H1 (cell line): ENCODE results near the gene LRP11. TPM values are rescaled to one million over a fixed set of nuclear protein-coding genes. Genes with fewer than 3 reads are reported as not detected.

ENCODE experiments used
- CTCF ChIA-PET: fragments of 300-600 bp; sonication (Branson Sonifier 250); formaldehyde crosslinking; loops from one replicate; lab custom pipeline; 2021; ENCODE audit not compliant: partially characterized antibody; lab: Charles Lee
- POLR2A ChIA-PET: fragments of 300-600 bp; sonication (Branson Sonifier 250); formaldehyde crosslinking; loops from one replicate; lab custom pipeline; 2021; ENCODE audit warnings: inconsistent platforms; ENCODE audit not compliant: partially characterized antibody; lab: Charles Lee
- DNase-seq, 2 experiments: peaks; one replicate each; pipeline versions ENCODE4 v3.0.0 to v3.0.0-alpha.2; 2010 to 2022; ENCODE audit warnings: low spot score in 2 of 2, low read depth in 1 of 2, mixed read lengths in 1 of 2
- FAIRE-seq: peaks from 2 replicates; lab custom pipeline; 2011; peaks lifted over from hg19 to GRCh38; lab: Jason Lieb, UNC
- H2AFZ ChIP-seq: 2 replicates; pipeline ENCODE4 v1.8.1; 2012; ENCODE audit warnings: low read length, inconsistent platforms
- H2AK5ac ChIP-seq: 2 replicates; pipeline ENCODE4 v1.6.1; 2013; ENCODE audit warnings: low read depth, low read length
- H2BK120ac ChIP-seq: replicated peaks from 2 replicates; pipeline ENCODE3; 2013; ENCODE audit warnings: low read depth, low read length, inconsistent platforms
- H2BK12ac ChIP-seq: 2 replicates; pipeline ENCODE4 v1.6.1; 2013; ENCODE audit warnings: low read depth, low read length
- H2BK15ac ChIP-seq: 2 replicates; pipeline ENCODE4 v1.6.1; 2013; ENCODE audit warnings: low read length
- H2BK20ac ChIP-seq: 2 replicates; pipeline ENCODE4 v1.6.1; 2013; ENCODE audit warnings: low read length
- H2BK5ac ChIP-seq: 2 replicates; pipeline ENCODE4 v1.6.1; 2013; ENCODE audit warnings: low read depth, low read length
- H3K14ac ChIP-seq: 2 replicates; pipeline ENCODE4 v1.6.1; 2013; ENCODE audit warnings: inconsistent platforms; ENCODE audit not compliant: insufficient read length
- H3K18ac ChIP-seq: 2 replicates; pipeline ENCODE4 v1.6.1; 2013; ENCODE audit warnings: low read length; ENCODE audit errors: extremely low read depth
- H3K23ac ChIP-seq: 2 replicates; pipeline ENCODE4 v1.6.1; 2013; ENCODE audit warnings: inconsistent platforms; ENCODE audit not compliant: insufficient read length
- H3K23me2 ChIP-seq: 2 replicates; pipeline ENCODE4 v1.6.1; 2013; ENCODE audit warnings: low read depth, low read length
- H3K27ac ChIP-seq: 2 replicates; pipeline ENCODE4 v1.6.1; 2011; ENCODE audit warnings: low read depth, low read length, inconsistent platforms
- H3K27me3 ChIP-seq, 4 experiments: replicated peaks in 1 of 4; 1 replicate in 1 of 4; 2 replicates in 3 of 4; pipeline versions ENCODE4 v1.6.1 to v1.8.1; 2011 to 2013; ENCODE audit warnings: low read length in 3 of 4, mild to moderate bottlenecking in 3 of 4, inconsistent platforms in 2 of 4, mixed read lengths in 2 of 4, moderate library complexity in 1 of 4; ENCODE audit not compliant: control insufficient read depth in 3 of 4, insufficient read depth in 3 of 4; ENCODE audit errors: extremely low read depth in 1 of 4
- H3K36me3 ChIP-seq, 4 experiments: 2 replicates each; pipeline versions ENCODE4 v1.6.1 to v1.8.1; 2011 to 2013; ENCODE audit warnings: mild to moderate bottlenecking in 4 of 4, low read length in 3 of 4, moderate library complexity in 2 of 4, control low read depth in 1 of 4, inconsistent platforms in 1 of 4; ENCODE audit not compliant: insufficient read depth in 4 of 4, control insufficient read depth in 2 of 4
- H3K4ac ChIP-seq: replicated peaks from 2 replicates; pipeline ENCODE3; 2013; ENCODE audit warnings: low read length, low read depth, mixed read lengths, inconsistent platforms; ENCODE audit not compliant: insufficient read length
- H3K4me1 ChIP-seq, 4 experiments: replicated peaks in 1 of 4; 1 replicate in 1 of 4; 2 replicates in 3 of 4; pipeline versions ENCODE4 v1.6.1 to v1.8.1; 2011 to 2013; ENCODE audit warnings: low read length in 3 of 4, inconsistent platforms in 2 of 4, mixed read lengths in 1 of 4; ENCODE audit not compliant: insufficient read depth in 4 of 4, control insufficient read depth in 3 of 4
- H3K4me2 ChIP-seq, 2 experiments: 2 replicates each; pipeline versions ENCODE4 v1.6.1 to v1.8.1; 2011 to 2013; ENCODE audit warnings: low read depth in 2 of 2, low read length in 2 of 2, control low read depth in 1 of 2, inconsistent platforms in 1 of 2, mild to moderate bottlenecking in 1 of 2; ENCODE audit not compliant: insufficient read depth in 1 of 2
- H3K4me3 ChIP-seq, 4 experiments: fragments of 200-600, 300-600 bp in 1 of 4; sonication (generic), shearing (Covaris generic), sonication (Bioruptor Twin) in 1 of 4; 2 replicates each; pipeline versions ENCODE4 v1.5.1 to v1.8.1; 2011 to 2016; ENCODE audit warnings: low read length in 4 of 4, low read depth in 3 of 4, control low read depth in 2 of 4, inconsistent platforms in 2 of 4, mild to moderate bottlenecking in 2 of 4, mixed read lengths in 1 of 4, moderate library complexity in 1 of 4; ENCODE audit not compliant: insufficient read depth in 2 of 4; ENCODE audit errors: extremely low read depth in 1 of 4
- H3K56ac ChIP-seq: replicated peaks from 2 replicates; pipeline ENCODE3; 2013; ENCODE audit warnings: low read depth, mild to moderate bottlenecking, mixed read lengths, low read length, inconsistent platforms; ENCODE audit not compliant: insufficient read length
- H3K79me1 ChIP-seq: 2 replicates; pipeline ENCODE4 v1.6.1; 2013; ENCODE audit warnings: low read depth, low read length, control low read depth
- H3K79me2 ChIP-seq, 2 experiments: 2 replicates each; pipeline versions ENCODE4 v1.6.1 to v1.8.1; 2012 to 2013; ENCODE audit warnings: low read length in 2 of 2, mild to moderate bottlenecking in 2 of 2, inconsistent platforms in 1 of 2; ENCODE audit not compliant: insufficient read depth in 2 of 2, control insufficient read depth in 1 of 2
- H3K9ac ChIP-seq, 4 experiments: replicated peaks in 1 of 4; 1 replicate in 1 of 4; 2 replicates in 3 of 4; pipeline versions ENCODE4 v1.6.1 to v1.8.1; 2011 to 2013; ENCODE audit warnings: low read depth in 3 of 4, low read length in 3 of 4, control low read depth in 2 of 4, mild to moderate bottlenecking in 2 of 4, moderate library complexity in 2 of 4, inconsistent platforms in 1 of 4; ENCODE audit errors: extremely low read depth in 1 of 4
- H3K9me3 ChIP-seq, 2 experiments: 2 replicates each; pipeline versions ENCODE4 v1.6.1 to v1.8.1; 2012 to 2013; ENCODE audit warnings: mild to moderate bottlenecking in 2 of 2, moderate library complexity in 2 of 2, control low read depth in 1 of 2, inconsistent platforms in 1 of 2, low read depth in 1 of 2, low read length in 1 of 2, mixed read lengths in 1 of 2; ENCODE audit not compliant: insufficient read depth in 2 of 2
- H4K20me1 ChIP-seq, 2 experiments: replicated peaks in 1 of 2; 2 replicates each; pipeline versions ENCODE3 to v1.8.1; 2011 to 2013; ENCODE audit warnings: inconsistent platforms in 2 of 2, low read length in 2 of 2, mild to moderate bottlenecking in 1 of 2; ENCODE audit not compliant: insufficient read depth in 2 of 2, control insufficient read depth in 1 of 2
- H4K5ac ChIP-seq: 2 replicates; pipeline ENCODE4 v1.6.1; 2013; ENCODE audit warnings: low read length, low read depth, mixed read lengths, inconsistent platforms; ENCODE audit not compliant: insufficient read length
- H4K8ac ChIP-seq: 2 replicates; pipeline ENCODE4 v1.8.0; 2013; ENCODE audit warnings: mild to moderate bottlenecking, moderate library complexity, low read length, inconsistent platforms; ENCODE audit not compliant: insufficient read depth; ENCODE audit errors: extremely low read depth
- H4K91ac ChIP-seq: replicated peaks from 2 replicates; pipeline ENCODE3; 2013; ENCODE audit warnings: low read length, mixed read lengths, inconsistent platforms; ENCODE audit not compliant: insufficient read length
- BACH1 ChIP-seq: IDR thresholded peaks from 2 replicates; pipeline ENCODE4 v1.6.1; 2012; ENCODE audit warnings: low read length, improper control_type of control experiment
- FOSL1 ChIP-seq: IDR thresholded peaks from 2 replicates; pipeline ENCODE4 v1.6.1; 2011; ENCODE audit warnings: mild to moderate bottlenecking, low read depth, low read length, moderate library complexity; ENCODE audit not compliant: insufficient read depth
- KDM5A ChIP-seq: fragments of 200-600 bp; IDR thresholded peaks from 2 replicates; pipeline ENCODE4 v1.7.1; 2012; ENCODE audit warnings: mild to moderate bottlenecking, low read length, inconsistent platforms, mixed read lengths
- POLR2AphosphoS5 ChIP-seq: IDR thresholded peaks from 2 replicates; pipeline ENCODE4 v1.6.1; 2011; ENCODE audit warnings: low read depth, low read length
- RAD21 ChIP-seq, 2 experiments: IDR thresholded peaks in 1 of 2; conservative IDR thresholded peaks in 1 of 2; 2 replicates each; pipeline ENCODE4 v1.6.1; 2011; ENCODE audit warnings: low read depth in 2 of 2, low read length in 2 of 2, improper control_type of control experiment in 1 of 2, inconsistent platforms in 1 of 2, mild to moderate bottlenecking in 1 of 2, moderate library complexity in 1 of 2
- SIX5 ChIP-seq: IDR thresholded peaks from 2 replicates; pipeline ENCODE4 v1.6.1; 2011; ENCODE audit warnings: mild to moderate bottlenecking, low read depth, low read length
- SRF ChIP-seq: IDR thresholded peaks from 2 replicates; pipeline ENCODE4 v1.6.1; 2011; ENCODE audit warnings: mild to moderate bottlenecking, low read depth, low read length, moderate library complexity
- YY1 ChIP-seq: IDR thresholded peaks from 2 replicates; pipeline ENCODE4 v1.6.1; 2011; ENCODE audit warnings: low read depth, mild to moderate bottlenecking, low read length
- WGBS, 2 experiments: shearing (Covaris generic) in 1 of 2; methylation state at CpG; one replicate each; pipeline versions ENCODE4 v1.1.6 to v1.1.7; 2013 to 2015; ENCODE audit warnings: low lambda C conversion rate in 2 of 2, mixed read lengths in 2 of 2, inconsistent platforms in 1 of 2, low coverage in 1 of 2, missing lambda C conversion rate in 1 of 2; ENCODE audit not compliant: insufficient replicate concordance in 2 of 2, insufficient coverage in 1 of 2, insufficient read length in 1 of 2; ENCODE audit errors: extremely low coverage in 1 of 2, missing lambda C conversion rate in 1 of 2; 5-methylcytosine and 5-hydroxymethylcytosine counted together
- polyA plus RNA-seq, 7 experiments: library from polyadenylated mRNA; depleted of rRNA in 3 of 7; stranded (reverse) in 5 of 7; unstranded in 2 of 7; fragments of >200 nt in 5 of 7; fragments of 200-250 nt in 2 of 7; gene quantifications; 1 replicate in 5 of 7; 2 replicates in 1 of 7; 4 replicates in 1 of 7; pipeline versions ENCODE4 v1.2.1 to v1.2.3, GENCODE V29; 2011 to 2013; ENCODE audit warnings: missing spikeins in 2 of 7, mixed read lengths in 2 of 7
- total RNA-seq: library from RNA; stranded (reverse); fragmentation: NEBNext Ultra II Directional; extraction: Animal tissue kit (Norgen Biotek cat#: 25700); gene quantifications from 2 replicates; pipeline ENCODE4 v1.2.1, GENCODE V29; 2021
- TF ChIP-seq, protein P1 (sequence below), 3 experiments: IDR thresholded peaks; 1 replicate in 2 of 3; 2 replicates in 1 of 3; pipeline versions ENCODE4 v1.5.1 to v1.6.1; 2011; ENCODE audit warnings: low read length in 3 of 3, mild to moderate bottlenecking in 3 of 3, inconsistent platforms in 2 of 3, low read depth in 1 of 3, moderate library complexity in 1 of 3; ENCODE audit not compliant: insufficient read depth in 1 of 3; ENCODE audit errors: control extremely low read depth in 1 of 3

The LRP11 gene
- total and polyA plus RNA-seq, 2 of the 8 experiments (the other 6 are each of a cell fraction or from before 2014, with no cell fraction given): 11.0 to 20.0 TPM

GRCh38 chr6:149884215-149884614 lies 20.1 kb upstream of the LRP11 start:
- H3K36me3 ChIP-seq: no peaks in the 10 kb centered on the region
- no peak overlapping the region for H3K23ac ChIP-seq
- no peak overlapping the region for H3K56ac ChIP-seq
- no peaks in the 10 kb centered on the region for H3K79me1 ChIP-seq
- no peak overlapping the region for H3K14ac ChIP-seq
- no peak overlapping the region for H3K27ac ChIP-seq
- no peaks in the 10 kb centered on the region for H3K79me2 ChIP-seq
- 63% methylated on average over 11 of the region's 11 CpGs; no CpG with 5 or more reads in 1 of the 2 experiments for WGBS, 2 experiments
- H3K9me3 ChIP-seq: no peaks in the 10 kb centered on the region
- peak overlapping the region in 1 of 4 experiments; percentile 25; a peak in 2 of 8 replicates for H3K4me3 ChIP-seq
- H4K91ac ChIP-seq: no peak overlapping the region
- H3K27me3 ChIP-seq: peaks cover 0 to 3% (median 0%) of the 10 kb centered on the region in 4 experiments; a peak in 2 of 7 replicates
- H3K4me2 ChIP-seq: peak overlapping the region; percentile 22 to 46; a peak in 2 of 4 replicates
- H2BK20ac ChIP-seq: no peak overlapping the region
- no peak overlapping the region for H2BK12ac ChIP-seq
- no peak overlapping the region for H3K4ac ChIP-seq
- no peak overlapping the region for H3K9ac ChIP-seq
- H3K4me1 ChIP-seq: no peaks in the 10 kb centered on the region; a peak in 1 of 7 replicates
- no peak overlapping the region for H4K8ac ChIP-seq
- no peak overlapping the region for H4K5ac ChIP-seq
- no peaks in the 10 kb centered on the region for H3K23me2 ChIP-seq
- ChIA-PET CTCF (interaction anchor here (1.0 to 1.9 kb wide), 7 partner anchors 11 to 45 kb away, joined by 3 to 7 read pairs (median 4); no protein-coding TSS in a partner anchor), POLR2A (no interaction called here)
- no peak overlapping the region for H2BK15ac ChIP-seq
- H2BK120ac ChIP-seq: no peak overlapping the region
- H2BK5ac ChIP-seq: no peak overlapping the region
- DNase-seq: peak in 1 of 2 experiments; percentile 65
- H4K20me1 ChIP-seq: no peaks in the 10 kb centered on the region
- peak; percentile 70 for FAIRE-seq
- no peak overlapping the region for H2AK5ac ChIP-seq
- no peak overlapping the region for H3K18ac ChIP-seq
- TF ChIP-seq KDM5A: no peak
- TF ChIP-seq, protein P1, sequence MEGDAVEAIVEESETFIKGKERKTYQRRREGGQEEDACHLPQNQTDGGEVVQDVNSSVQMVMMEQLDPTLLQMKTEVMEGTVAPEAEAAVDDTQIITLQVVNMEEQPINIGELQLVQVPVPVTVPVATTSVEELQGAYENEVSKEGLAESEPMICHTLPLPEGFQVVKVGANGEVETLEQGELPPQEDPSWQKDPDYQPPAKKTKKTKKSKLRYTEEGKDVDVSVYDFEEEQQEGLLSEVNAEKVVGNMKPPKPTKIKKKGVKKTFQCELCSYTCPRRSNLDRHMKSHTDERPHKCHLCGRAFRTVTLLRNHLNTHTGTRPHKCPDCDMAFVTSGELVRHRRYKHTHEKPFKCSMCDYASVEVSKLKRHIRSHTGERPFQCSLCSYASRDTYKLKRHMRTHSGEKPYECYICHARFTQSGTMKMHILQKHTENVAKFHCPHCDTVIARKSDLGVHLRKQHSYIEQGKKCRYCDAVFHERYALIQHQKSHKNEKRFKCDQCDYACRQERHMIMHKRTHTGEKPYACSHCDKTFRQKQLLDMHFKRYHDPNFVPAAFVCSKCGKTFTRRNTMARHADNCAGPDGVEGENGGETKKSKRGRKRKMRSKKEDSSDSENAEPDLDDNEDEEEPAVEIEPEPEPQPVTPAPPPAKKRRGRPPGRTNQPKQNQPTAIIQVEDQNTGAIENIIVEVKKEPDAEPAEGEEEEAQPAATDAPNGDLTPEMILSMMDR (IDR thresholded peaks at IDR 0.05; ENCODE audit: control extremely low read depth in 1 of 3, insufficient read depth in 1 of 3, low read depth in 1 of 3, low read length in 3 of 3): peak in 2 of 3 experiments; percentile 23 to 39; a peak in 3 of 4 replicates
- TF ChIP-seq YY1: no peak
- no peak for TF ChIP-seq POLR2AphosphoS5
- 0 out of 4 replicates have a peak, but pooled peaks of 1 of the 2 experiments have one; percentile 13 for TF ChIP-seq RAD21 (IDR thresholded peaks at IDR 0.05 in 1 of 2, conservative IDR thresholded peaks at IDR 0.05 in 1 of 2; ENCODE audit: low read depth in 2 of 2, low read length in 2 of 2)
- TF ChIP-seq BACH1: no peak
- no peak for TF ChIP-seq SRF
- no peak for TF ChIP-seq SIX5
- no peak for TF ChIP-seq FOSL1
- peak overlapping the region; percentile 81; the same call in 1 of the 2 replicates for H2AFZ ChIP-seq
